Measurements from ENCODE around the gene CXCL11.
"Not testable (repeated sequence)": the region's sequence is repeated elsewhere in the genome, so short reads cannot be mapped to it uniquely, and the experiment has no call there.

CXCL11 gene

DNA sequence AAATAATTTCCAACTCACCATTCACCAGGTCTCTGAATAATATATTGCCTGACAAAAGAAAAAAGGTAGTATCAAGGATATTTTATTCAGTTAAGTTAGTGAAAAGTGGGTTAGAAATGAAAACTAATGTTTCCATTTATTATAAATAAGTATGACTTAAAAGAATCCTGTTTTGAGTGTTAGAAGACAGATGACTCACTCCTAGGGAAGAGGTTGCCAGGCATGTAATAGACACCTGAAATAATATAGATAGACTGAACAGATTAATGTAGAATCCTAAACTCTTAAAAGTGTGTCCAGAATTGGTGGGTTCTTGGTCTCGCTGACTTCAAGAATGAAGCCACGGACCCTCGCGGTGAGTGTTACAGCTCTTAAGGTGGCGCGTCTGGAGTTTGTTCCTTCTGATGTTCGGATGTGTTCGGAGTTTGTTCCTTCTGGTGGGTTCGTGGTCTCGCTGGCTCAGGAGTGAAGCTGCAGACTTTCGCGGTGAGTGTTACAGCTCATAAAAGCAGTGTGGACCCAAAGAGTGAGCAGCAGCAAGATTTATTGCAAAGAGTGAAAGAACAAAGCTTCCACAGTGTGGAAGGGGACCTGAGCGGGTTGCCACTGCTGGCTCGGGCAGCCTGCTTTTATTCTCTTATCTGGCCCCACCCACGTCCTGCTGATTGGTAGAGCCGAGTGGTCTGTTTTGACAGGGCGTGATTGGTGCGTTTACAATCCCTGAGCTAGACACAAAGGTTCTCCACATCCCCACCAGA lies 6.5 kb upstream of the CXCL11 start:
- not testable (repeated sequence) for DNase-seq

- no peak for DNase-seq
Measured at GRCh38 chr4:76036855-76037254, 985 bp upstream of the CXCL11 start.

- DNase-seq = no peak
Measured at GRCh38 chr4:76035141-76035540, 729 bp downstream of the CXCL11 start.

DNA sequence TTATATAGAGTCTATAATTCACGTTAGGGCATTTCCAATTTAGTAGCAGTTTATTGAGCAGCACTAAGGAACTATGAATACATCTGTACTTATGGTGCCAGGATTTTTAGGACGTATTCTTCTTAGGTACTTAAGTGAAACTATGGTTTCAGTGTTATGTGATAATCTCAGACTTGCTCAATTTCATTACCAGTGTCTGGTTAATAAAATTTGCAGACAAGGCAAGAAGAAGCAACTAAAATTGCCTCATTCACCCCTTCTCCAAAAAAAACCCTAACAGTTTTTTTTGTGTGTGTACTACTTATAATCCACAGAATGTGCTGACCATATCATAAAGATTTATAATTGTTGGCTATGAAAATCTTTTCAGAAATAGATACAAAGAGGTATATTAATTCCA lies 6.6 kb downstream of the CXCL11 start:
- DNase-seq = no peak

DNA sequence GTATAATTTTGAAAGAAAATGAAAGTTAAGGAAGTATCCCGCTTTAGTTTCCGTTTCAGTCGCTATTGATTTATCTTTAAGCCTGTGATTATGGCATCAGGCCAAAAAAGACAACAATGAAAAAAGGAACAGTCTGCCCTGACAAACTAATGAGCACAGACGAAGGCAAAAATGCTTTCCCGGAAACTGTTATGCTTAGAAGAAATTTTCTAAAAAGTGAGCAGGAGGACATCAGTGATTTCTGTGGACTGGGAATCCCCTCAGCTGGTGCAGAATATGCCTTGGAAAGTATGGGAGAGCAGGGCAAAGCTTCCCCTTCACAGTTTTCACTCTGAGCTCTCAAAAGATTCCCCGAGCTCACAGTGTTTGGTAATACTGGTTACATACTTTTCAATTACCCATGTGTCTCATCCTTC lies 7.5 kb downstream of the CXCL11 start:
- DNase-seq = no peak

- no peak for DNase-seq
Measured at GRCh38 chr4:76024065-76024464, 11.8 kb downstream of the CXCL11 start.

DNA sequence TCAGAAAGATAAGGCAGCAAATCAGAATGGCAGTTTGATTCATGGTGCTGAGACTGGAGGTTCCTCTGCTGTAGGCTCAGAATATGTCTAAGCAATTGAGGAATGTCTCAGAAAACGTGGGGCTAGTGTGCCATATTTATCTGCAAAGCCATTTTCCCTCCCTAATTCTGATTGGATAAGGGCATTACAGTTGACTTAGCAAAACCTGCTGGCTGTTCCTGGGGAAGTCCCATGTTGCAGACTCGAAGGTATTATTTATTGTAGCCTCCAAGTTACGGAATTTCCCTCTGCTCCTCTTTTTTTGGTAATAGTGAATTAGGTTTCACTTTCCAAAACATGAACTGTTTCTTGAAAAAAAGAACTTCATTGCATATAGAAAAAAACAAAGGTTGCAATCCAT lies 12.5 kb downstream of the CXCL11 start, which contains the start of gene CXCL10:
Gene CXCL10, minus strand, starts transcription at position 109 of the 400 bp plus-strand sequence. Its CDS starts 66 bp downstream, at position 43.
- no peak for DNase-seq

DNA sequence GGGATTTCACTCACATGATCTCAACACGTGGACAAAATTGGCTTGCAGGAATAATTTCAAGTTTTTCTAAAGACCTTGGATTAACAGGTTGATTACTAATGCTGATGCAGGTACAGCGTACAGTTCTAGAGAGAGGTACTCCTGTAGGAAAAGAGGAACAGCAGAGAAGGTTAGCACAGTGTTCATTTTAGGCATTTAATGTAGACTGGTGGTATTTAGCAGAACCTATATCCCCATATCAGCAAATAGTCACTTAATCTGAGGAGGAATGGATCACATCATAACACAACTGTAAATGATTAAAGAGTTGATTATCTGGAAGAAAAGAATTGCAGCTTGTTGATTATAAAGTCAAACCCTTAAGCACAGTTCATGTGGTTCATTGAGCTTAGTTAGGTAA lies 13.2 kb downstream of the CXCL11 start:
- DNase-seq = no peak

DNA sequence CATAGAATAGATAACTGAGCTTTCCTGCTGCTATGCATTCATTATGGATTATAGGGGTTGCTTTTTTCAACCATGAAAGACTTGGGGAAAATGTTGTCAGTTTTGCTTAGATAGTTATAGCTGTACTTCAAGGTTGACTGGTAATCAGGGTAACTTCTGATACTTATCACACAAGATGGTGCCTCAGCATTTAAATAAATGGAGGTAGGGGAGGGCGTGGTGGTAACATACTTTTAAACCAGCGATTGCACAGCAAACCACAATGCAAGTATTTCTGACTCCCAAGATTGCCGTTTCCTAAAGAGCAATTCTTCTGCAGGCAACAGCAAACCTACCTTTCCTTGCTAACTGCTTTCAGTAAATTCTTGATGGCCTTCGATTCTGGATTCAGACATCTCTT lies 13.8 kb downstream of the CXCL11 start:
- no peak for DNase-seq

GRCh38 chr4:76017056-76017686 lies 18.7 kb downstream of the CXCL11 start:
- no peak for DNase-seq

- DNase-seq = no peak
Measured at GRCh38 chr4:76016393-76016792, 19.5 kb downstream of the CXCL11 start.

DNA sequence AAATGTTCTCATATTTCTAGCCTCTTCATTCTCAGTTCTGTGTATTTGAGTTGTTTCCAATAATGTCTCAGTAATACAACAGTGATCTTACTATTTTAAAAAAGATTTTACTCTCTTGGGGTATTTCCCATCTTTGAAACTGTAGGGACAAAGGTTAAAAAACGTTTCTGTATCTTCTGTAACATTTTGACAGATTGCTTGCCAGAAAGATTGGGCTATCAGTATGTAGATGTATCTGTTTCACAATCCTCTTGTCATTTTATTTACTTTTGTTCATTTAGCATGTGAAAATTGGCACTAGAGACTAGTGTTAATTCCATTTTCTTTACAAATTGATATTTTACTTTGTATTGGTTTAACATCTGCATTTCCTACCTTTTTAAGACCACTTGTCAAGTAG lies 22.3 kb downstream of the CXCL11 start:
- no peak for DNase-seq

GRCh38 chr4:76012388-76012801 lies 23.5 kb downstream of the CXCL11 start:
- no peak for DNase-seq

- DNase-seq = no peak
Measured at GRCh38 chr4:76011700-76012387, 24.0 kb downstream of the CXCL11 start.

DNA sequence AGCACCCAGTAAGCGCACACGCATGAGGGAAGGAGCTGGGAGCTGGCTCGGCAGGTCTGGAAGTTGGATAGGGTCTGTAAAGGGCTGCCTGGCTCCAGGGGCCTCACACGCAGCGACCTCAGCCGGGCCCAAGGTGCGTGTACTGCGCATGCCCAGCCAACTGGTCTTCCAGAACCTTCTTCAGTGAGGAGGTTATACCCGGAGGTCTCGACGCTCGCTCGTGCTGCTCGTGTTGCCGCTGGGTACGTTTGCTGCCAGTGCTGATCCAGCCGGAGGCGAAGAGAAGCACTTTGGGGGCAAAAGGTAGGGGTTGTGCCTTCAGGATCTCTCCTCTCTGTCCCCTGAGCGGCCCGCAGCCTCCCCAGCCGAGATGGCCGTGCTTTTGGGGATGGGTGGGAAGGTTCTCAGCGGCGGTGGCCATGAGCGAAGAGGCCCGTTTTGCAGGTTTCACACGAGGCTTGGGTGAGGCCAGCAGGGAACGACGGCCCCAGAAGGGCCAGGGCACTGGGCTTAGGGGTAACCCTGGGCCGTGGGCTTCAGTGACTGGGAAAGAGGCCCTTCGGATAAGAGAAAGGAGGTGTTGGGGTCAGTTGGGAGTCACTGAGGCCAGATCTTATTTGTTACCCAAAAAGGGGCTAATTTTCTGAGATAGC lies 24.7 kb downstream of the CXCL11 start:
- no peak for DNase-seq

GRCh38 chr4:76010576-76010975 lies 25.3 kb downstream of the CXCL11 start:
- DNase-seq = no peak

DNA sequence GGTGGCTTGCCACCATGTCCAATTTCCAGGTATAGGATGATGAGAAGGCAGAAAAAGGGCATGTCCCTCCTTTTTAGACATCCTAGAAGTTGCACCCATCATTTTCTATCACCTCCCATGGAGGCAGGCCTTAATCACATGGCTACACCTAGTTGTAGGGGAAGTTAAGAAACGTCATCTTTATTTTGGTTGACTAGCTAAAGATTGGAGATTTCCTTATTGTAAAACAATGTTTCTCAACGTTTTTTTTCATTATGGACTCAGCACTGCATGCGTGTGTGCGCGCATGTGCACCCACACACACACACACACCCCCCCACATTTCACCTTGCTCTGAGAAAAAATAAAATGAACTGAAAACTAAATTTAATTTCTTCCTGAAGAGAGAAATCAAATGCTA lies 26.6 kb downstream of the CXCL11 start:
- no peak for DNase-seq

- DNase-seq = no peak
Measured at GRCh38 chr4:76007089-76007862, 28.6 kb downstream of the CXCL11 start, which contains the start of gene CXCL9. CXCL9 (minus strand) TSS chr4:76007509; CDS start chr4:76007449, 60 bp downstream.

- DNase-seq = no peak
Measured at GRCh38 chr4:76003620-76004019, 32.2 kb downstream of the CXCL11 start.

DNA sequence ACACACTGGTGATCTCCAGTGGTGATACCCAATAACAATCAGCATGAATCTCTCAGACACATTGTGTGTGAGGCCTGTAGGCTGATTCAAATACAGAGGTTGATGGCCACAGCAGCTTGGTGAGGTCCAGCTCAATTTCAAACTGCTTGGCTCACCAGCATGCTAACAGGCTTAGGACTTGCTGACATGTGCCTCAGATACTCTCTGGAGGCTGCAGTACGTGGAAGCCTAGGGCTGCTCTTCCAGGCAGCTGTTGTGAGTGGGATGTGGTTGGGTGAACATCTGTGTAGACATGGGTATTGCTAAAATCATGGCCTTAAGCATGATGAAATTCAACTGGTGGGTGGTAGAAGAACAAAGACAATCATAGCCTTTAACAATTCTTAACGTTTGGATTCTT lies 32.8 kb downstream of the CXCL11 start:
- DNase-seq = no peak

DNA sequence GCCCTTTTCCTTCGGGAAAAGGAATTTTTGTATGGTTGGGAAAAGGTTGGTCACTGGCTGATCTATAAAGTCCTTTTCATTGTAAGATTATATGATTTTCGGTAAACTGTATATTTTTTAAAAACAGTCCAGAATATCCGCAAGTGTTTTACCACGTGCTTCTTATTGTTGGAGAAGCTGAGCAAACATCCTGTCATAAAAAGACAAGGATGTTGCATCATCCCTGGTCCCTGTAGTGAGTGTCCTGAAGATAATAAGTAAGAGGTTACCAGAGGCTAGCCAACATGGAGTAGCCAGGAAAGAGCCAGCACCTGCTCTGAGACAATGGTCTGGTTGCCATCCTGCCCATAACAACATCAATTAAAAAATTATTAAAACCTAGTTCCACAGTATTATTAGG lies 33.7 kb downstream of the CXCL11 start:
- DNase-seq = no peak

DNA sequence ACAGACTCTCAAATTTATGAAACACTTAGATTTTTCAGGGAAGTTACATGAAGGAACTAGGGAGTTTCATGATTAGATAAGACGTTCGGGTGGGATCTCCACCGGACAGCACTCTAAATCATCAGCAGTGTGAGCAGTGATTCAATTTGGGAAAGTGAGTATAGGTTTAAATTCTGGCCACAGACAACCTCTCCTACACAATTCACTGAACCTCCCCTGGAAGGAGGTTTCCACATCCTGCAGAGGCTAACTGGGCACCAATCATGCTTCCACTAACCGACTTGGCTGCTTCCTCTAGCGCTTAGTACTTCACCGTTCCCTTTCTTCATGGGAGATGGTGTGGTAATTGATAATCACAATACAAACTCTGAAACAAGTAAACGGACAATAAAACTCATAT lies 34.2 kb downstream of the CXCL11 start:
- DNase-seq = no peak

GRCh38 chr4:76000279-76000678 lies 35.6 kb downstream of the CXCL11 start:
- no peak for DNase-seq

Data from activated CD4-positive, alpha-beta T cell treated with anti-CD3 and anti-CD28 coated beads, Interleukin-2, amount 50 U/mL, for 1 hour (primary cell).